Measurements from ENCODE around the gene FOXP4.

DNA sequence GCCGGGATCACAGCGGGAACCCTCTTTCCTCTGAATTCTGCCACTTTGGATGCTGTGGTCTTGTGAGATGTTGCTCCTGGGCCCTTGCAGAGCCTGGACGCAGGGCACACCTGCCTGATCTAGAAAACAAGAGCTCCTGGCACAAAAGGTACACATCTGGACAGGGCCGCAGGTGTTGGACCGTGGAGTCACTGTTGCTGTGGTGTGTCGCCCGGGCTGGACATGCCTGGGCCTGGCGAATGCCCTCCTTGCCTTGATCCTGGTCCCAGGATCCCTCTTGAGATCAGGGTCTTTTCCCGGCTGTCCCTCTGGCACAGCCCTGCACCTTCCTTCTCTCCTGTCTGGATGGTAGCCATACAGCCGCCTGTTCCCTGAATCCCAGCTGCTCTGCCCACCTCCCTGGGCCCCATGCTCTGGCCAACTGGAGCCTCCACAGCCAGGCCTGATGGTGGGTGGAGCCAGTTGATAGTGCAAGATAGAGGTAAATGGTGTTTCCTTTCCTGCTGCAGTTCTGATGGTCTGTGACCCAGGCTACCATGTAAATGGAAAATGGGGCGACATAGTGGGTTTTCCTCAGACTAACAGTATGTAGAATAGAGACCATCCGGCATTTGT is 5.0 kb downstream of the FOXP4 start:
- TF ChIP-seq, protein P1, sequence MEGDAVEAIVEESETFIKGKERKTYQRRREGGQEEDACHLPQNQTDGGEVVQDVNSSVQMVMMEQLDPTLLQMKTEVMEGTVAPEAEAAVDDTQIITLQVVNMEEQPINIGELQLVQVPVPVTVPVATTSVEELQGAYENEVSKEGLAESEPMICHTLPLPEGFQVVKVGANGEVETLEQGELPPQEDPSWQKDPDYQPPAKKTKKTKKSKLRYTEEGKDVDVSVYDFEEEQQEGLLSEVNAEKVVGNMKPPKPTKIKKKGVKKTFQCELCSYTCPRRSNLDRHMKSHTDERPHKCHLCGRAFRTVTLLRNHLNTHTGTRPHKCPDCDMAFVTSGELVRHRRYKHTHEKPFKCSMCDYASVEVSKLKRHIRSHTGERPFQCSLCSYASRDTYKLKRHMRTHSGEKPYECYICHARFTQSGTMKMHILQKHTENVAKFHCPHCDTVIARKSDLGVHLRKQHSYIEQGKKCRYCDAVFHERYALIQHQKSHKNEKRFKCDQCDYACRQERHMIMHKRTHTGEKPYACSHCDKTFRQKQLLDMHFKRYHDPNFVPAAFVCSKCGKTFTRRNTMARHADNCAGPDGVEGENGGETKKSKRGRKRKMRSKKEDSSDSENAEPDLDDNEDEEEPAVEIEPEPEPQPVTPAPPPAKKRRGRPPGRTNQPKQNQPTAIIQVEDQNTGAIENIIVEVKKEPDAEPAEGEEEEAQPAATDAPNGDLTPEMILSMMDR (IDR thresholded peaks at IDR 0.05; ENCODE audit: low read length), result no peak
- TF ChIP-seq EZH2 (IDR thresholded peaks at IDR 0.05; ENCODE audit: borderline replicate concordance, low read length), result no peak

Measured in OCI-LY1 (cell line).